Measurements from ENCODE around the gene CAMK1. TPM values are rescaled to one million over a fixed set of nuclear protein-coding genes. Genes with fewer than 3 reads are reported as not detected.

The CAMK1 gene
- polyA plus RNA-seq, 1 experiment = 26.8 TPM

Other genes with a start within 250 kb of the CAMK1 start
- gene LHFPL4, start 216.1 kb downstream of the CAMK1 start, polyA plus RNA-seq (2011; rRNA removed) = not detected in 2 replicates
- 30.3 and 30.5 TPM in 2 replicates for gene MTMR14, start 120.4 kb downstream of the CAMK1 start, polyA plus RNA-seq (2011; rRNA removed)
- gene CPNE9, start 66.1 kb downstream of the CAMK1 start, polyA plus RNA-seq (2011; rRNA removed) = not detected in 2 replicates
- gene BRPF1, start 38.2 kb downstream of the CAMK1 start, polyA plus RNA-seq (2011; rRNA removed) = 5.7 and 8.3 TPM in 2 replicates
- gene OGG1, start 20.0 kb downstream of the CAMK1 start, polyA plus RNA-seq (2011; rRNA removed) = 23.5 and 26.5 TPM in 2 replicates
- 61.8 and 83.7 TPM in 2 replicates for gene TADA3, start 22.5 kb upstream of the CAMK1 start, polyA plus RNA-seq (2011; rRNA removed)
- 199 and 200 TPM in 2 replicates for gene ARPC4, start 23.1 kb upstream of the CAMK1 start, polyA plus RNA-seq (2011; rRNA removed)
- gene TTLL3, start 40.3 kb upstream of the CAMK1 start, polyA plus RNA-seq (2011; rRNA removed) = 17.8 and 22.4 TPM in 2 replicates
- gene RPUSD3, start 74.1 kb upstream of the CAMK1 start, polyA plus RNA-seq (2011; rRNA removed) = 29.0 and 34.2 TPM in 2 replicates
- not detected in 2 replicates for gene CIDEC, start 110.3 kb upstream of the CAMK1 start, polyA plus RNA-seq (2011; rRNA removed)
- 44.4 and 47.9 TPM in 2 replicates for gene JAGN1, start 120.7 kb upstream of the CAMK1 start, polyA plus RNA-seq (2011; rRNA removed)
- 2.0 and 2.1 TPM in 2 replicates for gene IL17RE, start 132.9 kb upstream of the CAMK1 start, polyA plus RNA-seq (2011; rRNA removed)
- 17.3 and 24.4 TPM in 2 replicates for gene IL17RC, start 147.2 kb upstream of the CAMK1 start, polyA plus RNA-seq (2011; rRNA removed)
- 29.5 TPM in 2 replicates for gene CRELD1, start 163.9 kb upstream of the CAMK1 start, polyA plus RNA-seq (2011; rRNA removed)
- gene PRRT3, start 182.5 kb upstream of the CAMK1 start, polyA plus RNA-seq (2011; rRNA removed) = 3.4 and 4.2 TPM in 2 replicates
- 159 and 161 TPM in 2 replicates for gene EMC3, start 216.9 kb upstream of the CAMK1 start, polyA plus RNA-seq (2011; rRNA removed)